ENCODE results near the gene KCNK6. TPM values are rescaled to one million over a fixed set of nuclear protein-coding genes. Genes with fewer than 3 reads are reported as not detected.
A peak's percentile ranks its signal among the peaks of the same experiment; 100 is the strongest.

Gene KCNK6
- polyA plus RNA-seq, 1 donor, result 4.7 TPM

- no peaks in the 10 kb centered on the region for H3K27me3 ChIP-seq (ENCODE audit: control insufficient read depth, insufficient read depth, low read length)
- H3K4me1 ChIP-seq (ENCODE audit: control insufficient read depth, insufficient read depth, low read length), result peaks cover 15% of the 10 kb centered on the region
- no peaks in the 10 kb centered on the region for H3K9me3 ChIP-seq (ENCODE audit: control insufficient read depth, low read depth, low read length)
- DNase-seq, result no peak
- no peak overlapping the region for H3K4me3 ChIP-seq (ENCODE audit: low read length)
- H3K36me3 ChIP-seq (ENCODE audit: control insufficient read depth, insufficient read depth, low read length), result peaks cover 27% of the 10 kb centered on the region
- H3K27ac ChIP-seq (ENCODE audit: low read length), result no peak overlapping the region
- no CpG with 5 or more reads among the region's 12 CpGs for WGBS (ENCODE audit: insufficient coverage, low lambda C conversion rate)
These were observed 11.5 kb upstream of the KCNK6 start for GRCh38 chr19:38308006-38308766.

GRCh38 chr19:38308926-38309614 lies 10.6 kb upstream of the KCNK6 start:
- no peaks in the 10 kb centered on the region for H3K27me3 ChIP-seq (ENCODE audit: control insufficient read depth, insufficient read depth, low read length)
- H3K4me3 ChIP-seq (ENCODE audit: low read length), result no peak overlapping the region
- no peaks in the 10 kb centered on the region for H3K9me3 ChIP-seq (ENCODE audit: control insufficient read depth, low read depth, low read length)
- H3K36me3 ChIP-seq (ENCODE audit: control insufficient read depth, insufficient read depth, low read length), result peaks cover 27% of the 10 kb centered on the region
- H3K4me1 ChIP-seq (ENCODE audit: control insufficient read depth, insufficient read depth, low read length), result peaks cover 10% of the 10 kb centered on the region
- DNase-seq, result no peak
- no CpG with 5 or more reads among the region's 24 CpGs for WGBS (ENCODE audit: insufficient coverage, low lambda C conversion rate)
- H3K27ac ChIP-seq (ENCODE audit: low read length), result no peak overlapping the region

GRCh38 chr19:38309615-38310278 lies 9.9 kb upstream of the KCNK6 start:
- H3K4me3 ChIP-seq (ENCODE audit: low read length), result no peak overlapping the region
- no CpG with 5 or more reads among the region's 3 CpGs for WGBS (ENCODE audit: insufficient coverage, low lambda C conversion rate)
- H3K27me3 ChIP-seq (ENCODE audit: control insufficient read depth, insufficient read depth, low read length), result no peaks in the 10 kb centered on the region
- no peaks in the 10 kb centered on the region for H3K9me3 ChIP-seq (ENCODE audit: control insufficient read depth, low read depth, low read length)
- peaks cover 10% of the 10 kb centered on the region for H3K4me1 ChIP-seq (ENCODE audit: control insufficient read depth, insufficient read depth, low read length)
- no peak overlapping the region for H3K27ac ChIP-seq (ENCODE audit: low read length)
- DNase-seq, result no peak
- H3K36me3 ChIP-seq (ENCODE audit: control insufficient read depth, insufficient read depth, low read length), result peaks cover 27% of the 10 kb centered on the region

DNA sequence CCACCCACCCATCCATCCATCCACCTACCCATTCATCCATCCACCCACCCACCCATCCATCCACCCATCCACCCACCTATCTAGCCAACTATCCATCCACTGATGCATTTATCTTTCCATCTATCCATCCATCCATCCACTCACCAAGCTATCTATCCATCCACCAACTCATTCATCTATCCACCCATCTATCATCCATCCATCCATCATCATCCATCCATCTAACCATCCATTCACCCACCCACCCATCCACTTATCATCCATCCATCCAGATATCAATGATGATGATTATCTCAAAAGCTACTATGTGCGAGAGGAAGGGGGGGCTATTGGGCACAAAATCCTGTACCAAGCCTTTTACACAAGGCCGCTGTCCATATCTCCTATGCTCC lies 9.4 kb upstream of the KCNK6 start:
- Histone ChIP-seq H3K4me3 (ENCODE audit: low read length) (no peak overlapping the region), H3K4me1 (ENCODE audit: control insufficient read depth, insufficient read depth, low read length) (peaks cover 12% of the 10 kb centered on the region), H3K27ac (ENCODE audit: low read length) (no peak overlapping the region), H3K36me3 (ENCODE audit: control insufficient read depth, insufficient read depth, low read length) (peaks cover 27% of the 10 kb centered on the region), H3K9me3 (ENCODE audit: control insufficient read depth, low read depth, low read length) (no peaks in the 10 kb centered on the region), H3K27me3 (ENCODE audit: control insufficient read depth, insufficient read depth, low read length) (no peaks in the 10 kb centered on the region)
- no peak for DNase-seq
- WGBS (ENCODE audit: insufficient coverage, low lambda C conversion rate), result no CpG with 5 or more reads among the region's 2 CpGs

DNA sequence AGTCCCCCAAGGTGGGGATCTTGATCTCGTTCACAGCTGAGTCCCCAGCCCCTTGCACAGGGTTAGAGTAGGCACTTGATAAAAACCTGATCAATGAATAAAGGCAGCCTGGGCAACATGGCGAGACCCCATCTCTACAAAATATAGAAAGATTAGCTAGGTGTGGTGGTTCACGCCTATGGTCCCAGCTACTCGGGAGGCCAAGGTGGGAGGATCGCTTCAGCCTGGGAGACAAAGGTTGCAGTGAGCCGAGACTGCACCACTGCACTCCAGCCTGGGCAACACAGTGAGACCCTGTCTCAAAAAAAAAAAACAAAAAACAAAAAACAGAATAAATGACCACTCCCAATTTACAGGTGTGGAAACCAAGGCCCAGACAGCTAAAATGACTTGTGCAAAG lies 8.7 kb upstream of the KCNK6 start:
- 100% methylated on average over 1 of the region's 6 CpGs for WGBS (ENCODE audit: insufficient coverage, low lambda C conversion rate)
- no peak for DNase-seq
- H3K9me3 ChIP-seq (ENCODE audit: control insufficient read depth, low read depth, low read length), result no peaks in the 10 kb centered on the region

DNA sequence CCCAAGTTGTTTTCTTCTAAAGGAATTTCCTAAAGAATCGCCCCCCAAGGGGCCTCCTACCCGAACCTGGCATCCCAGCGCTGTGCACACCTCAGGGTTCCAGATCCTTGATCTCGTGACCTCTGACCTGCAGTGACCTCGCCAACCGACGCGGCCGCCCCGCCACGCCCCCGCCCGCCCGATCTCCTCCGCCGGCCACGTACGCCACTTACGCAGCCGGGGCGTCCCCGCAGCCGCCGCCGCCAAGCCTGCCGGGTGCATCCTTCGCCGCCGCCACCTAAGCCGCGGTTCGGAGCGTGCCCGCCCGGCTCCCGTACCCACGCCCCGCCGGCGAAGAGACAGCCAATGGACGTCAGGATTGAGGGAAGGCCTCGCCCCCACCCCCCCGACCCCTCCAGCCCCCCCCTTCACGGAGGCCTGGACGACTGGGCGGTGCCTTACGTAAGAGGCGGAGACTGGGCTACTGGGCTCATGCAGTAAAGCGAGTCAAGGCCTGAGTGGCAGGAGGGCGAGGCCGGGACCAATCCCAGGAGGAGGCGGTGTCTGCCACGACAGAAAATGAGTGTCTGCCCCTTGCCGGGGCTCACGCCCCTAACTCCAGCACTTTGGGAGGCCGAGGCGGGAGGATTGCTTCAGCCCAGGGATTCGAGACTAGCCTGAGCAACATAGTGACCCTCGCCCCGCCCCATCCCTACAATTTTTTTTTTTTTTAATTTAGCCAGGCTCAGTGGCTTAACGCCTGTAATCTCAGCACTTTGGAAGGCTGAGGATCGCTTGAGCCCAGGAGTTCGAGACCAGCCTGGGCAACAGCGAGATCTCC lies 3.8 kb upstream of the KCNK6 start, which contains the start of gene YIF1B:
TSS of gene YIF1B (minus strand) at position 291 of the 820 bp plus-strand sequence. CDS start at position 261, 30 bp downstream.
- Histone ChIP-seq H3K36me3 (ENCODE audit: control insufficient read depth, insufficient read depth, low read length) (no peaks in the 10 kb centered on the region), H3K4me1 (ENCODE audit: control insufficient read depth, insufficient read depth, low read length) (peaks cover 18% of the 10 kb centered on the region), H3K4me3 (ENCODE audit: low read length) (peak within 1 kb of the TSS; percentile 75), H3K27ac (ENCODE audit: low read length) (peak within 1 kb of the TSS; percentile 79), H3K9me3 (ENCODE audit: control insufficient read depth, low read depth, low read length) (no peaks in the 10 kb centered on the region), H3K27me3 (ENCODE audit: control insufficient read depth, insufficient read depth, low read length) (peaks cover 26% of the 10 kb centered on the region)
- DNase-seq, result peak; percentile 95 to 97
- WGBS (ENCODE audit: insufficient coverage, low lambda C conversion rate), result no CpG with 5 or more reads among the region's 64 CpGs

More for the DNA sequence above, 8.7 kb upstream of the KCNK6 start:
- peaks cover 10% of the 10 kb centered on the region for H3K4me1 ChIP-seq (ENCODE audit: control insufficient read depth, insufficient read depth, low read length)
- no peak overlapping the region for H3K27ac ChIP-seq (ENCODE audit: low read length)
- peaks cover 27% of the 10 kb centered on the region for H3K36me3 ChIP-seq (ENCODE audit: control insufficient read depth, insufficient read depth, low read length)
- no peaks in the 10 kb centered on the region for H3K27me3 ChIP-seq (ENCODE audit: control insufficient read depth, insufficient read depth, low read length)
- H3K4me3 ChIP-seq (ENCODE audit: low read length), result no peak overlapping the region

DNA sequence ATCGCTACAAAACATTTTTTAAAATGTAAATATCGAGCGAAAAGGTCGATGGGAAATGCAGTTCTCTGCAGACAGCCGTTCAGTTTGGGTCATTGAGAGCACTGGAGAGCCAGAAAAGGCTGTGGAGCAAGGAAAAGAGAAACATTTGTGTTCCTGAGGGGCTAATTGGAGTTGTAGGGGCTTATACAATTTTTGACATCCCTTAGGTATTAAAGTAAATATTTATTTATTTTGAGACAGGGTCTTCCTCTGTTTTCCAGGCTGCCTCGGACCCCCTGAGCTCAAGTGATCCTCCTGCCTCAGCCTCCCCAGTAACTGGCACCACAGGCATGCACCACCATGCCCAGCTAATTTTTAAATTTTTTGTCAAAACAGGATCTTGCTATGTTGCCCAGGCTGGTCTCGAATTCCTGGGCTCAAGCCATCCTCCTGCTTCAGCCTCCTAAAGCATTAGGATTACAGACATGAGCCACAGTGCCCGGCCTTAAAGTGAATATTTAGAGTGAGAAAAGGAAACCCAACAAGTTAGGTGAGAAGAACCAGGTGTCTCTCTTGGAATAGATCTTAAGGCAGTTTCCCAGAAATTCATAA lies 3.1 kb upstream of the KCNK6 start:
- no peak for DNase-seq
- H3K27ac ChIP-seq (ENCODE audit: low read length), result peak overlapping the region; percentile 79
- H3K27me3 ChIP-seq (ENCODE audit: control insufficient read depth, insufficient read depth, low read length), result peaks cover 30% of the 10 kb centered on the region
- H3K4me1 ChIP-seq (ENCODE audit: control insufficient read depth, insufficient read depth, low read length), result peaks cover 18% of the 10 kb centered on the region
- no peaks in the 10 kb centered on the region for H3K9me3 ChIP-seq (ENCODE audit: control insufficient read depth, low read depth, low read length)
- peak overlapping the region; percentile 55 for H3K4me3 ChIP-seq (ENCODE audit: low read length)
- H3K36me3 ChIP-seq (ENCODE audit: control insufficient read depth, insufficient read depth, low read length), result no peaks in the 10 kb centered on the region
- 20% methylated on average over 2 of the region's 8 CpGs for WGBS (ENCODE audit: insufficient coverage, low lambda C conversion rate)

- Histone ChIP-seq H3K4me1 (ENCODE audit: control insufficient read depth, insufficient read depth, low read length) (peaks cover 18% of the 10 kb centered on the region), H3K27me3 (ENCODE audit: control insufficient read depth, insufficient read depth, low read length) (peaks cover 34% of the 10 kb centered on the region), H3K36me3 (ENCODE audit: control insufficient read depth, insufficient read depth, low read length) (no peaks in the 10 kb centered on the region), H3K9me3 (ENCODE audit: control insufficient read depth, low read depth, low read length) (no peaks in the 10 kb centered on the region), H3K4me3 (ENCODE audit: low read length) (no peak overlapping the region), H3K27ac (ENCODE audit: low read length) (no peak overlapping the region)
- 100% methylated on average over 1 of the region's 11 CpGs for WGBS (ENCODE audit: insufficient coverage, low lambda C conversion rate)
- no peak for DNase-seq
These were observed 2.5 kb upstream of the KCNK6 start for GRCh38 chr19:38317104-38317612.

DNA sequence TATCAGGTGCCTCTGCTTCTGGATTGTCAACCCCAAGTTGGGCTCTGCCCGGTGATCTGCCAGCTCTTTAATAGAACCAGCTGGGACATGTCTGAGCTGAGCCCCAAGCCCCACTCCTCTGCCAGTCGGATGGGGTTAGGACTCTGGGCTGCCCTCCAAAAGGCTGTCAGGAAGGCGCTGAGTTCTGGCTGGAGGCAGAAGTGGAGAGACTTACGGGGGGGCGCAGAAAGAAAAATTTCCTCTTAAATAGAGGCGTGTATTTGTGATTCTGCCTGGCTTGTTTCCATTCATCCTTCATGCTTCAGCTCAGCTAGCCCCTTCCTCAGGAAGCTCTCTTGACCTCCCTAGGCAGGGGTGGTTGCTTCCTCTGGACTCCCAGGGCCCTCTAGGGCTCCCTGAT lies 985 bp upstream of the KCNK6 start:
- Histone ChIP-seq H3K9me3 (ENCODE audit: control insufficient read depth, low read depth, low read length) (no peaks in the 10 kb centered on the region), H3K36me3 (ENCODE audit: control insufficient read depth, insufficient read depth, low read length) (no peaks in the 10 kb centered on the region), H3K4me3 (ENCODE audit: low read length) (no peak overlapping the region), H3K4me1 (ENCODE audit: control insufficient read depth, insufficient read depth, low read length) (peaks cover 18% of the 10 kb centered on the region), H3K27me3 (ENCODE audit: control insufficient read depth, insufficient read depth, low read length) (peaks cover 34% of the 10 kb centered on the region), H3K27ac (ENCODE audit: low read length) (no peak overlapping the region)
- no peak for DNase-seq
- no CpG with 5 or more reads among the region's 6 CpGs for WGBS (ENCODE audit: insufficient coverage, low lambda C conversion rate)
